Fibroblast of lung (primary cell): ENCODE data around the gene DHRS4L2. TPM values are rescaled to one million over a fixed set of nuclear protein-coding genes. Genes with fewer than 3 reads are reported as not detected.
A peak's percentile ranks its signal among the peaks of the same experiment; 100 is the strongest.
"Not testable (repeated sequence)": the region's sequence is repeated elsewhere in the genome, so short reads cannot be mapped to it uniquely, and the experiment has no call there.

Experiments used
- DNase-seq, 2 donors: peaks; one replicate each; pipeline versions ENCODE4 v3.0.0 to v3.0.0-alpha.2; 2010; ENCODE audit warnings: low read depth in 2 of 2
- H2AFZ ChIP-seq: 2 replicates; pipeline ENCODE4 v1.5.1; 2012; ENCODE audit warnings: low read length, control low read depth, inconsistent platforms
- H3K27ac ChIP-seq: 2 replicates; pipeline ENCODE4 v1.5.1; 2011; ENCODE audit warnings: low read length, control low read depth; ENCODE audit not compliant: insufficient read depth
- H3K27me3 ChIP-seq: 2 replicates; pipeline ENCODE4 v1.5.1; 2011; ENCODE audit warnings: mild to moderate bottlenecking, low read length; ENCODE audit not compliant: control insufficient read depth, insufficient read depth
- H3K36me3 ChIP-seq: 2 replicates; pipeline ENCODE4 v1.5.1; 2011; ENCODE audit warnings: low read length; ENCODE audit not compliant: control insufficient read depth, insufficient read depth
- H3K4me1 ChIP-seq: 2 replicates; pipeline ENCODE4 v1.5.1; 2011; ENCODE audit warnings: low read length; ENCODE audit not compliant: control insufficient read depth, insufficient read depth; ENCODE audit errors: extremely low read depth
- H3K4me2 ChIP-seq: 2 replicates; pipeline ENCODE4 v1.5.1; 2011; ENCODE audit warnings: low read length, control low read depth; ENCODE audit not compliant: insufficient read depth; ENCODE audit errors: extremely low read depth
- H3K4me3 ChIP-seq, 4 experiments: fragments of 200-600 bp in 1 of 4; sonication (generic) in 1 of 4; replicated peaks in 1 of 4; 2 replicates each; pipeline ENCODE4 v1.5.1; 2011 to 2016; ENCODE audit warnings: low read length in 4 of 4, low read depth in 3 of 4, mild to moderate bottlenecking in 3 of 4, control low read depth in 2 of 4, inconsistent platforms in 1 of 4, mixed read lengths in 1 of 4; ENCODE audit not compliant: insufficient read depth in 1 of 4; ENCODE audit errors: control extremely low read depth in 1 of 4
- H3K79me2 ChIP-seq: 2 replicates; pipeline ENCODE4 v1.5.1; 2012; ENCODE audit warnings: mild to moderate bottlenecking, low read length, inconsistent platforms; ENCODE audit not compliant: control insufficient read depth, insufficient read depth
- H3K9ac ChIP-seq: 2 replicates; pipeline ENCODE4 v1.5.1; 2011; ENCODE audit warnings: mild to moderate bottlenecking, low read length, control low read depth; ENCODE audit not compliant: insufficient read depth
- H3K9me3 ChIP-seq: 2 replicates; pipeline ENCODE4 v1.5.1; 2012; ENCODE audit warnings: low read depth, low read length; ENCODE audit not compliant: control insufficient read depth, insufficient read depth
- H4K20me1 ChIP-seq: 2 replicates; pipeline ENCODE4 v1.5.1; 2011; ENCODE audit warnings: low read length; ENCODE audit not compliant: control insufficient read depth, insufficient read depth; ENCODE audit errors: extremely low read depth
- CTCF ChIP-seq, 2 donors: IDR thresholded peaks in 1 of 2; conservative IDR thresholded peaks in 1 of 2; 1 replicate in 1 of 2; 2 replicates in 1 of 2; pipeline ENCODE4 v1.5.1; 2011 to 2012; ENCODE audit warnings: low read length in 2 of 2, control low read depth in 1 of 2, inconsistent platforms in 1 of 2, low read depth in 1 of 2, mild to moderate bottlenecking in 1 of 2
- EZH2 ChIP-seq: IDR thresholded peaks from 2 replicates; pipeline ENCODE4 v1.5.1; 2012; ENCODE audit warnings: low read length, control low read depth, mild to moderate bottlenecking; ENCODE audit errors: missing control alignments
- polyA plus RNA-seq, 2 donors: library from polyadenylated mRNA; depleted of rRNA in 1 of 2; stranded (reverse) in 1 of 2; unstranded in 1 of 2; fragments of >200 nt; gene quantifications; 2 replicates each; pipeline ENCODE4 v1.2.1, GENCODE V29; 2011 to 2012; ENCODE audit warnings: missing spikeins in 1 of 2
- total RNA-seq: library from RNA; depleted of rRNA; stranded (reverse); fragments of >200 nt; gene quantifications from 2 replicates; pipeline ENCODE4 v1.2.1, GENCODE V29; 2014

The DHRS4L2 gene
- total and polyA plus RNA-seq, 2 donors (not counting 1 experiment from before 2014, with no cell fraction given): 12.7 to 16.7 TPM

GRCh38 chr14:23977208-23977607 is 11.5 kb upstream of the DHRS4L2 start:
- not testable (repeated sequence) for H4K20me1 ChIP-seq, H3K36me3 ChIP-seq, H3K4me2 ChIP-seq, H3K9ac ChIP-seq, H3K27me3 ChIP-seq, H3K4me1 ChIP-seq, DNase-seq, H3K9me3 ChIP-seq, H3K27ac ChIP-seq, H3K79me2 ChIP-seq, H2AFZ ChIP-seq, H3K4me3 ChIP-seq
- TF ChIP-seq CTCF (conservative IDR thresholded peaks at IDR 0.05 in 1 of 2, IDR thresholded peaks at IDR 0.05 in 1 of 2; ENCODE audit: low read depth in 1 of 2, low read length in 2 of 2): peak in 1 of 2 donors; percentile 7

- not testable (repeated sequence) for H2AFZ ChIP-seq, H3K4me3 ChIP-seq, H3K4me2 ChIP-seq, DNase-seq, H3K9me3 ChIP-seq, H3K9ac ChIP-seq, H3K27ac ChIP-seq, H3K27me3 ChIP-seq, H4K20me1 ChIP-seq, H3K4me1 ChIP-seq, H3K36me3 ChIP-seq, H3K79me2 ChIP-seq
Observed at GRCh38 chr14:23981951-23982813, 6.5 kb upstream of the DHRS4L2 start.

- TF ChIP-seq EZH2: no peak
- TF ChIP-seq CTCF (conservative IDR thresholded peaks at IDR 0.05 in 1 of 2, IDR thresholded peaks at IDR 0.05 in 1 of 2; ENCODE audit: low read depth in 1 of 2, low read length in 2 of 2): no peak
- no peak overlapping the region for H3K4me3 ChIP-seq
- H3K36me3 ChIP-seq: no peaks in the 10 kb centered on the region
- no peaks in the 10 kb centered on the region for H3K9me3 ChIP-seq
- no peak overlapping the region for H2AFZ ChIP-seq
- no peaks in the 10 kb centered on the region for H4K20me1 ChIP-seq
- no peak overlapping the region for H3K4me2 ChIP-seq
- H3K79me2 ChIP-seq: no peaks in the 10 kb centered on the region
- peak; percentile 85 to 91 for DNase-seq
- H3K27me3 ChIP-seq: no peaks in the 10 kb centered on the region
- peaks cover 4% of the 10 kb centered on the region for H3K4me1 ChIP-seq
- H3K27ac ChIP-seq: no peak overlapping the region
- H3K9ac ChIP-seq: no peak overlapping the region
Observed at GRCh38 chr14:23984891-23985602, 3.7 kb upstream of the DHRS4L2 start.

GRCh38 chr14:23988223-23988606 is 514 bp upstream of the DHRS4L2 start:
- not testable (repeated sequence) for H3K36me3 ChIP-seq, H3K79me2 ChIP-seq, H3K9me3 ChIP-seq, H3K27me3 ChIP-seq, H4K20me1 ChIP-seq, DNase-seq, H3K27ac ChIP-seq, H3K9ac ChIP-seq, H3K4me1 ChIP-seq, H2AFZ ChIP-seq
- Histone ChIP-seq H3K4me2 (peak overlapping the region; percentile 51), H3K4me3 (peak overlapping the region in 1 of 4 experiments; percentile 14)

GRCh38 chr14:23989734-23990445 is 1.2 kb downstream of the DHRS4L2 start:
- DNase-seq: not testable (repeated sequence)

More at GRCh38 chr14:23989734-23990445, 1.2 kb downstream of the DHRS4L2 start:
- H3K4me3 ChIP-seq, H4K20me1 ChIP-seq, H2AFZ ChIP-seq, H3K9ac ChIP-seq, H3K79me2 ChIP-seq, H3K4me1 ChIP-seq, H3K4me2 ChIP-seq, H3K36me3 ChIP-seq, H3K27me3 ChIP-seq, H3K9me3 ChIP-seq, H3K27ac ChIP-seq: not testable (repeated sequence)
